Skin epidermis (tissue), 12 donors: Measurements from ENCODE around the gene GLB1L3.

Source experiments
- H3K27ac ChIP-seq, 21 experiments: fragments of 200-600 bp; sonication (generic) in 11 of 21; one replicate each; pipeline ENCODE4 v1.5.0; 2020; ENCODE audit warnings: mild to moderate bottlenecking in 3 of 21, inconsistent platforms in 2 of 21, moderate library complexity in 2 of 21
- H3K4me3 ChIP-seq, 7 experiments: fragments of 200-600 bp; sonication (generic) in 2 of 7; one replicate each; pipeline ENCODE4 v1.5.0; 2020; ENCODE audit warnings: inconsistent platforms in 2 of 7, mild to moderate bottlenecking in 2 of 7, moderate library complexity in 1 of 7

GLB1L3 gene

GRCh38 chr11:134356656-134357544 is 80.7 kb downstream of the GLB1L3 start:
- Histone ChIP-seq H3K4me3 (no peak overlapping the region), H3K27ac (no peak overlapping the region)

- H3K27ac ChIP-seq: no peak overlapping the region
- no peak overlapping the region for H3K4me3 ChIP-seq
Observed at GRCh38 chr11:134357545-134357839, 81.3 kb downstream of the GLB1L3 start.

GRCh38 chr11:134358165-134358855 is 82.1 kb downstream of the GLB1L3 start:
- Histone ChIP-seq H3K4me3 (no peak overlapping the region), H3K27ac (no peak overlapping the region)

- H3K4me3 ChIP-seq: no peak overlapping the region
- H3K27ac ChIP-seq: no peak overlapping the region
Observed at GRCh38 chr11:134358856-134359490, 82.8 kb downstream of the GLB1L3 start.

- Histone ChIP-seq H3K27ac (no peak overlapping the region), H3K4me3 (no peak overlapping the region)
Observed at GRCh38 chr11:134359646-134360045, 83.5 kb downstream of the GLB1L3 start.

- no peak overlapping the region for H3K27ac ChIP-seq
Observed at GRCh38 chr11:134360050-134360835, 84.1 kb downstream of the GLB1L3 start.

GRCh38 chr11:134361661-134362060 is 85.5 kb downstream of the GLB1L3 start:
- Histone ChIP-seq H3K27ac (no peak overlapping the region), H3K4me3 (no peak overlapping the region)

More at GRCh38 chr11:134360050-134360835, 84.1 kb downstream of the GLB1L3 start:
- no peak overlapping the region for H3K4me3 ChIP-seq

GRCh38 chr11:134362192-134362901 is 86.2 kb downstream of the GLB1L3 start:
- no peak overlapping the region for H3K4me3 ChIP-seq
- no peak overlapping the region for H3K27ac ChIP-seq

- Histone ChIP-seq H3K4me3 (no peak overlapping the region), H3K27ac (no peak overlapping the region)
Observed at GRCh38 chr11:134363161-134363560, 87.0 kb downstream of the GLB1L3 start.

GRCh38 chr11:134363592-134363991 is 87.4 kb downstream of the GLB1L3 start:
- Histone ChIP-seq H3K4me3 (no peak overlapping the region), H3K27ac (no peak overlapping the region)

GRCh38 chr11:134364261-134364660 is 88.1 kb downstream of the GLB1L3 start:
- H3K27ac ChIP-seq: no peak overlapping the region
- H3K4me3 ChIP-seq: no peak overlapping the region

- no peak overlapping the region for H3K27ac ChIP-seq
Observed at GRCh38 chr11:134365011-134365925, 89.1 kb downstream of the GLB1L3 start.

GRCh38 chr11:134366254-134366653 is 90.1 kb downstream of the GLB1L3 start:
- H3K4me3 ChIP-seq: no peak overlapping the region

More at GRCh38 chr11:134365011-134365925, 89.1 kb downstream of the GLB1L3 start:
- no peak overlapping the region for H3K4me3 ChIP-seq

GRCh38 chr11:134367781-134368180 is 91.6 kb downstream of the GLB1L3 start:
- Histone ChIP-seq H3K27ac (no peak overlapping the region), H3K4me3 (no peak overlapping the region)

More at GRCh38 chr11:134366254-134366653, 90.1 kb downstream of the GLB1L3 start:
- H3K27ac ChIP-seq: no peak overlapping the region
